ENCODE data around the gene HOXC10.

HOXC10 gene

DNA sequence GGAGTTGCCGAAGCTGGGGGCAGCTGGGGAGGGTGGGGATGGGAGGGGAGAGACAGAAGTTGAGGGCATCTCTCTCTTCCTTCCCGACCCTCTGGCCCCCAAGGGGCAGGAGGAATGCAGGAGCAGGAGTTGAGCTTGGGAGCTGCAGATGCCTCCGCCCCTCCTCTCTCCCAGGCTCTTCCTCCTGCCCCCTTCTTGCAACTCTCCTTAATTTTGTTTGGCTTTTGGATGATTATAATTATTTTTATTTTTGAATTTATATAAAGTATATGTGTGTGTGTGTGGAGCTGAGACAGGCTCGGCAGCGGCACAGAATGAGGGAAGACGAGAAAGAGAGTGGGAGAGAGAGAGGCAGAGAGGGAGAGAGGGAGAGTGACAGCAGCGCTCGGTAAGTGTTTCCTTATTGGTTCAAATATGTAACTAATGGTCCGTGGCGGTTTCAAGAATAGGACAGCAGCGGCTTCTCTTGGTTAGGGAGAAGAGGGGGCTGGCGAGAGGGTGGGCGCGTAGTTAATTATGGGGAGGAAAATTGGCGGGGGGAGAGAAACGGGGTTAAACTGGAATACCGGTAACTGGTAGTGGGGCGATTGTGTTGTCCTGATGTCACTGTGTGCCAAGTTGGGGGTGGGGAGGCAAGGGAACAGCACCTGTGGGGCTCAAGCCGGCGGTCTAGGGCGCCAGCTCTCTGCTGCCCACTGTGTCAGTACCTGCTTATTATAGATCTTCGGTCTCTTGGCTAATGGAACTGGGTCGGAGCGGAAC lies 32.3 kb downstream of the HOXC10 start:
- no peak for DNase-seq

- DNase-seq: peak; percentile 66
Measured at GRCh38 chr12:54017878-54018467, 33.0 kb downstream of the HOXC10 start.

DNA sequence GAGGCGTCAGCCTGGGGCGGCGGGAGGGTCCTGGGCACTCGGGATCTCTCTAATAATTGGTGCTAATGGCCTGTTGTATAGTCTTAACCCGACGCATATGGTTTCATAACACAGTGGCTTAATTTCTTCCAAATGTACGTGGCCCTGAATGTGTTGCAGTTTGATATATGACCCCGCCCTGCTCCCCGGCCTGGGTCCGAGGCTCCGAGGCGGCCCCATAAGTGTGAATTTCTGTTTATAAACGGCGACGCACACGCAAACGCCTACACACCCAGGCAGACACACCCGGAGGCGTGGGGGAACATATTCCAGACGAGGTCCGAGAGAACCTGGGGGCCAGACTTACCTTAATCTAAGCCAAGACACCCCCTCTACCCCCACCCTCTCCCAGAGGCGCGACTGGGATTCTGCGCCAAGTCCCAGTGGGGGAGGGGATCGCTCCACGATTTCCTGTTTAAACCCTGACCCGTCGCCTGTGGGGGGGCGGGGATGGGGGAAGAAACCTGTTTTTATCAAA lies 33.6 kb downstream of the HOXC10 start:
- no peak for DNase-seq

- DNase-seq: no peak
Measured at GRCh38 chr12:54019091-54019811, 34.3 kb downstream of the HOXC10 start.

- DNase-seq: no peak
Measured at GRCh38 chr12:54019924-54020590, 35.1 kb downstream of the HOXC10 start.

DNA sequence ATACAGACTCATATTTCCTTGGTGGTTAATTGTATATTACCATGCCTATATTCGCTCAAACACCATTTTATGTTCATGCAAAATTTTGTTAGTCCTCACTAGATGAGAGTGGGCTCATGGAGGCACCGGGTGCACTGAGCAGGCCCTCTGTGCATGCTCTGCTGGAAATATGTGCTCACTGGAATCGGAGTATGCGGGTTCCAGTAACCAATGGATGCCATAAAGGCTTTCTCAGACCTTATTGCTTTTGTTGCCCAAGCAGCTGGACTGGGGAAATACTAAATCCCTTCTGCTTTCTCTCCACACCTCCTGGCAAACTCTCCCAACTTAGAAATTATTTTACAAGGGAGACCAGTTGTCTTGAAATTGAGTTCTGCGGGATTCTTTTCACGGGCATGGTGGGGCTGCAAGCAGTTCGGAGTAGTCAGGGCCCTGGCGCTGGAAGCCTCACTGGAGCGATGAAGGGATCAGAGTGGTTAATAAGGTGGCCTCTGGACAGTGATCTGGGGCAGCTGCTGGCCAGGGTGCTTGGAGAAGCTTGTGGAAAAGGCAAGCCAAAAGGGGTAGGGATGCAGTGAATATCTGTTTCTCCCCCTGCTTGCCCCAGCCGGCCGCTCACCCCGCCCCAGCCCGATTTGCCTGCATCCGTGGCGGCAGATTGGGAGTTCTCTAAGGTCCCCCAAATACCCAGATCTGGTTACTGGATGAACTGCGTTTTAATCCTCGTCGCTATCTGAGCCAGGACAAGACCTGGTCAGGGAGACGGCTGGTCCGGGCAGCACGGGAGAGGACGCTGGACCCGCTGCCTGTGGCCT lies 35.9 kb downstream of the HOXC10 start:
- no peak for DNase-seq

DNA sequence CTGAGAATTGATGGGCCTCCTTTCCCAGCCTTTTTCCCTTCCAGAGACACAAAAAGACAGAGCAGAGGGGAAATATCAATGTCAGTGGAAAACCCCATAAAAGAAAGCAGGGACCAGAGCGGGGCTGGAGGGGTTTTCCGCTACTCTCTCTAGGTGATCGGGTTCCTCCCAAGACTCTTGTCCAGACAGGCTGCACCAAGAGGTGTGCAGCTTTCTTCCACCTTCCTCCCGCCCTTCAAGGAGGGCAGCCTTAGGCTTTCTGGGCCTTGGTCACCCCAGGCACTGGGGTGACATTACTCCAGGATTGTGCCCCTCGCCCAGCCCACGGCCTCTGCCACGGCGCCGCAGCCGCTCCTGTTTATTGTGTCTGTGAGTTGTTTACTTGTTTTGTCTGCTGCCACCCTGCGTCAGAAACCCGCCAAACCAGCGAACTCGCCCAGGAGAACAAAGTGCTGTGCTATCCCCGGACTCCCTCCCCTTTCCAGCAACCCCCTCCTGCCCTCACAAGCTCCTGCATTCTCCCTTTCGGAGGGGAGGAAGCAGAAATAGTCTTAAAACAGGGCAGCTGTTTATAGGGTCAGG lies 36.6 kb downstream of the HOXC10 start:
- no peak for DNase-seq

GRCh38 chr12:54022960-54023884 lies 38.3 kb downstream of the HOXC10 start:
- no peak for DNase-seq

DNA sequence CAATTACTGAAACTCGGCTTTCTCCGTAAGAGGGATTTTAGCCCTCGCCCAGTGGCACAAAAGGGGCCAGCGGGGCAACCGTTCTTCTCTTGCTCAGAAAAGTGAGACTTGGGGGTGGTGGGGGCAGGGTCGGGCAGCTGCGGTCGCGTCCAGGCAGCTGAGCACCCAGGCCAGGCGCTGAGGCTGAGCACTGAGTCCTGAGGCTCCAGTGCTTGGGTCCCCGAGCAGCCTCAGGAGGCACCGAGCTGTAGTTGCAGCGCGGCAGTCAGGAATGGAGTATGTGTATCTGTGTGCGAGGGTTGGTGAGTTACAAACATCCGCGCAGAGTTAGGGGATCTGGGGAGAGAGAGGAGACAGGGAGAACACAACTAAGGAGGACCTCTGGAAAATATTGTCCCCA lies 39.2 kb downstream of the HOXC10 start:
- no peak for DNase-seq

DNA sequence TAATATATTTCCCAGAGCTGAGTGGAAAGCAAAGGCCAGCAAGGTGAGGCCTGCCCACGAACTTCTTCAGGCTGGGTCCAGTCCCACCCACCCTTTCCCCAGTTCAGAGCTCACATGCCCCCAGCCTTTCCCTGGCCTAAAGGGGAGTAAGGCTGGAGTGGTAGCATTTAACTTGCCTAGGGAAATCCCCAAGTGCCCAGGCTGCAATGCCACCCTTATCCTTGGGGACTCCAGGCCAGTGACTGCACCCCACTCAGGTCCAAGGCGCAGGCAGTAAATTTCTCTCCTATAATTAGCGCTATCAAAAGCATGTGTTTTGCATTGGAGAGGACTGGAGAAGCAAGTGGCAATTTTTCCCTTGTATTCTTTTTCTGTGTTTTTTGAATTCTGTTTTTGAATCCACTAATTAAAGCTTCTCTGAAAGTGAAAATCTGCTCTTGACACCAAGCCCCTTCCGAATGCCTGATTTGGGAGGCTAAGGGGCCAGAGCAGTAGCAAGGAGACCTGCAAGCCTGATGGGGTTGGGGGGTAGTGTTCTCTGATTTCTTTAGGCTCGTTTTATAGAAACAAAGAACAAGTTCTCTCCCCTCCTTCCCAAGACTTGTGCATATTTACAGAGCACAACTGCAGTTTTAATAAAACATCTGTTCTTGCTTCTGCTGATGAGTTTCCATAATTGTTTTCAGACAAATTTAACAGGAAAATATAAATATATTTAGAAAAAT lies 39.8 kb downstream of the HOXC10 start:
- DNase-seq: no peak

DNA sequence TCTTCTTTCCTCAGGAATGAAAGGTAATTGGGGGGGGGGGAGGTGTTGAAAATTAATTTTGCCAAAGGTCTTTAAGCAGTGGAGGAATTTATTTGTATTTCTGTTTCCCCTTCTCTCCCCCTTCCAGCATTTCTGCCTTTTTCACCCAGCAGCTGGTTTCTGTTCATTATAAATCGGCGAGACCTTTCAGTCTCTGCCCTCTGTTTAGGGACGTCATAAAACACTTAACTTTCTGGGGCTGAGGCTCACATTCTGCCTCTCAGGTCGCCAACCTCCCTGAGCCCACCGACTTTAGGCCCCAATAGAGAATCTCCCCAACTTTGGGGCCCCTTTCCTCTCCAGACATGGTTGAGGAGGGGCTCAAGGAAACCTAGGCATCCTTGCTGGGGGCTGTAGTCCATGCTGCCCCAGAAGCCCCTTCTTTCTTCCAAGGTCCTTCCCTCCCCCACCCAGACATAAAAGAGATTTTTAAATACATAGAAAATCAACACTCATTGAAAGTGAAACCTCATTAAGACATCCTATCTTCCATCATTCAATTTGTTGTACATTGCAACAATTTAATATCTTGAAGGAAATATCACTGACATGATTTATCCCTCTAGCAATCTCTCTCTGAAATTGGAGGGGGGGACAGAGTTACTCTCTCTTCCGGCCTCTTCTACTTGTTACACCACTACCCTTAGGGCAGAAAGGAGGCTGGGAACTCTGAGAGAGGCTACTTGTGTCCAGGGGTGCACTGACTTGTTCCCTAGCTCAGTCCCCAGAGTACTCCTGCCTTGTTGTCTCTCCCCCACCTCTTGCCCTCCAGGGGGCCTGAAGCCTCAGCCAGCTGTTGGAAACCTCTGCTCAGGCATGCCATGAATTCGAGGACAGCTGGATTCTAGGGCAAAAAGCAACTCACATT lies 40.8 kb downstream of the HOXC10 start:
- no peak for DNase-seq

DNA sequence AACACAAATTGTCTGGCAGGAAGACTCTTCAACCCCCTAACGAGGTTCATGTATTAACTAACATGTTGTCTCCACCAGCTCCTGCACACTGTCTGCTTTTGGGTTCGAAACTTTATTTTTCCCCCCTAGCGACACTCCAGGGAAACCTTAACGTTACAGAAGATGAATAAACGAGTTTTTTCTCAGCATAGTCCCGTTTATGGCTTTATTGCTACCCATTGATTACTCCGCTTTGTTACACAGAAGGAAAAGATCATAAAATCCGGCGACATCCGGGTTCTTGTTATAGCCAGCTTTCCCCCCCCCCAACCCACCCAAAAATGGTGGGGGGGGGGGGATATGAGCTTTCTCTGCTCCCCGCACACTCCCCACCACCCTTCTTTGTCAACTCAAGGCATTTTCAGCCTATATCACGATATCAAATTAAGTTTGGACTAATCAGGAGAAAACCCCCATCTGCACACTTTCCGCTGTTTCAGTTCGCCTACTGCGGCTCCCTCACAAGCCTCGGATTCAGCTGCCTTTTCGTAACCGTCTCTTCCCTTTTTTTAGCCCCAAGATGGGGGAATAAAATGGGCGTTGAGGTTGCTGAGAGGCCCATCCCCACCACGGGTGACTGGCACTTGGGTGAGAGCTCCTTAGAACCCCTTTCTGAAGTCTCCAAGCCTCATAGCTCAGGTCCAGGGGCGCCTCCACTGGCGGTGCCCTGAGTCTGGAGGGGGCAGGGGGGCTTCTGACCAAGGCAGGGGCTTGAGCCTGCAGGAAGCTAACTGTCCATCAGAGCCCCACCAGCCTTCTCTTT lies 41.9 kb downstream of the HOXC10 start:
- no peak for DNase-seq

- DNase-seq: no peak
Measured at GRCh38 chr12:54027442-54027786, 42.5 kb downstream of the HOXC10 start.

DNA sequence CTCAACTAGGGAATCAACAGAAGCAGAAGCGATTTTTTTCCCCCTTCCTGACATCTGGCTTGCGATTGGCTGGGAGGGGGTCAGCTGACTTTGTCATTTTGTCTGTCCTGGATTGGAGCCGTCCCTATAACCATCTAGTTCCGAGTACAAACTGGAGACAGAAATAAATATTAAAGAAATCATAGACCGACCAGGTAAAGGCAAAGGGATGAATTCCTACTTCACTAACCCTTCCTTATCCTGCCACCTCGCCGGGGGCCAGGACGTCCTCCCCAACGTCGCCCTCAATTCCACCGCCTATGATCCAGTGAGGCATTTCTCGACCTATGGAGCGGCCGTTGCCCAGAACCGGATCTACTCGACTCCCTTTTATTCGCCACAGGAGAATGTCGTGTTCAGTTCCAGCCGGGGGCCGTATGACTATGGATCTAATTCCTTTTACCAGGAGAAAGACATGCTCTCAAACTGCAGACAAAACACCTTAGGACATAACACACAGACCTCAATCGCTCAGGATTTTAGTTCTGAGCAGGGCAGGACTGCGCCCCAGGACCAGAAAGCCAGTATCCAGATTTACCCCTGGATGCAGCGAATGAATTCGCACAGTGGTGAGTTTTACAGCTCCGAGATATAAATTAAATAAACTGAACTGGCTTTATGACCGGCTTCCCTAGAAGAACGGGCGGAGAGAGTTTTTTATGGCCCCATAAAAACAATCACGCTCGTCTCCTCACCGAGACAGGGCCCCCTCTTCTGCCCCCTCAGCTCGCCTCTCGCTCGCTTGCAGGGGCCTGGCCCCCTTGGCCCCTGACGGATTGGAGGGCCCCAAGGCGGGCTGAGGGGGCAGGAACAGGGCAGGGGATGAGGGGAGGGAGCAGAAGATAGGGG lies 43.6 kb downstream of the HOXC10 start, which contains the start of gene HOXC6:
TSS of gene HOXC6 (plus strand) at position 127 of the 888 bp plus-strand sequence. CDS start at position 209, 82 bp downstream.
- DNase-seq: no peak

GRCh38 chr12:54029529-54030441 lies 44.8 kb downstream of the HOXC10 start:
- DNase-seq: no peak

- no peak for DNase-seq
Measured at GRCh38 chr12:54030442-54030801, 45.5 kb downstream of the HOXC10 start.

Data from central memory CD4-positive, alpha-beta T cell (primary cell).